NCI-H524 (cell line): ENCODE data around the gene BIVM.
A peak's percentile ranks its signal among the peaks of the same experiment; 100 is the strongest.

ENCODE experiments used
- DNase-seq, 2 experiments: peaks; one replicate each; lab custom pipeline; 2025; lab: John Stamatoyannopoulos, UW

The BIVM gene

GRCh38 chr13:102784483-102784882 is 14.4 kb upstream of the BIVM start:
- no peak for DNase-seq

GRCh38 chr13:102788683-102789082 is 10.2 kb upstream of the BIVM start:
- no peak for DNase-seq

- no peak for DNase-seq
These were observed 6.5 kb upstream of the BIVM start for GRCh38 chr13:102792396-102792795.

GRCh38 chr13:102793611-102794355 is 5.1 kb upstream of the BIVM start:
- no peak for DNase-seq

- DNase-seq = peak in 1 of 2 experiments; percentile 28
These were observed 666 bp downstream of the BIVM start for GRCh38 chr13:102799426-102800144.

- peak; percentile 54 to 69 for DNase-seq
These were observed 1.5 kb downstream of the BIVM start for GRCh38 chr13:102800145-102801041.

GRCh38 chr13:102805680-102806079 is 6.8 kb downstream of the BIVM start:
- DNase-seq = no peak

- DNase-seq = no peak
These were observed 8.8 kb downstream of the BIVM start for GRCh38 chr13:102807699-102808098.

- no peak for DNase-seq
These were observed 13.8 kb downstream of the BIVM start for GRCh38 chr13:102812611-102813287.

- DNase-seq = no peak
These were observed 15.2 kb downstream of the BIVM start for GRCh38 chr13:102814025-102814607.

- DNase-seq = no peak
These were observed 15.9 kb downstream of the BIVM start for GRCh38 chr13:102814793-102815192.

- DNase-seq = no peak
These were observed 16.9 kb downstream of the BIVM start for GRCh38 chr13:102815788-102816187.

GRCh38 chr13:102816708-102817107 is 17.8 kb downstream of the BIVM start:
- no peak for DNase-seq

- peak in 1 of 2 experiments; percentile 1 for DNase-seq
These were observed 18.3 kb downstream of the BIVM start for GRCh38 chr13:102817241-102817640.

- DNase-seq = no peak
These were observed 19.0 kb downstream of the BIVM start for GRCh38 chr13:102817907-102818306.

GRCh38 chr13:102825400-102825799 is 26.5 kb downstream of the BIVM start:
- no peak for DNase-seq

- DNase-seq = no peak
These were observed 27.2 kb downstream of the BIVM start for GRCh38 chr13:102825921-102826706.

- DNase-seq = no peak
These were observed 31.7 kb downstream of the BIVM start for GRCh38 chr13:102830646-102831045.

- DNase-seq = no peak
These were observed 37.6 kb downstream of the BIVM start for GRCh38 chr13:102836471-102836870.

- no peak for DNase-seq
These were observed 39.4 kb downstream of the BIVM start for GRCh38 chr13:102838273-102838672.

GRCh38 chr13:102838982-102839381 is 40.1 kb downstream of the BIVM start:
- DNase-seq = no peak
